Measurements from ENCODE around the gene P2RY2. TPM values are rescaled to one million over a fixed set of nuclear protein-coding genes. Genes with fewer than 3 reads are reported as not detected.
"Not testable (repeated sequence)": the region's sequence is repeated elsewhere in the genome, so short reads cannot be mapped to it uniquely, and the experiment has no call there.

The P2RY2 gene
- total and polyA plus RNA-seq, 8 donors, result 0.81 to 13.3 (median 1.3) TPM; not detected in 3

DNA sequence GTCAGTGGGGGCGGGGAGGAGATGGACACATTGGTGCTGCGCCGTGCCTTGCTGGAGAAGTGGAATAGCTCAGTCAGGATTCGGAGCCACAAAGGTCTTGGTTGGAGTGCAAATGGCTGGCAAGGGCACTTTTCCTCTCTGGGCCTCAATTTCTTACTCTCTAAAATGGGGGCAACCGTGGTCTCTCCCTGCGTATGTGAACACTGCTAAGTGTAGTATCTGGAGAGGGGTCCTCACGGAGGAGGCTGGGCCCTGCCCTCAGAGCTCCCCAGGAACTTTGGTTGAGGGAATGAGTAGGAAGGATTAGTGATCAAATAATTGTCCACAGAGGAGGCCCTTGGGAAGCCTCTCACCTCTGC, 54.6 kb downstream of the P2RY2 start:
- TF ChIP-seq, protein P1, sequence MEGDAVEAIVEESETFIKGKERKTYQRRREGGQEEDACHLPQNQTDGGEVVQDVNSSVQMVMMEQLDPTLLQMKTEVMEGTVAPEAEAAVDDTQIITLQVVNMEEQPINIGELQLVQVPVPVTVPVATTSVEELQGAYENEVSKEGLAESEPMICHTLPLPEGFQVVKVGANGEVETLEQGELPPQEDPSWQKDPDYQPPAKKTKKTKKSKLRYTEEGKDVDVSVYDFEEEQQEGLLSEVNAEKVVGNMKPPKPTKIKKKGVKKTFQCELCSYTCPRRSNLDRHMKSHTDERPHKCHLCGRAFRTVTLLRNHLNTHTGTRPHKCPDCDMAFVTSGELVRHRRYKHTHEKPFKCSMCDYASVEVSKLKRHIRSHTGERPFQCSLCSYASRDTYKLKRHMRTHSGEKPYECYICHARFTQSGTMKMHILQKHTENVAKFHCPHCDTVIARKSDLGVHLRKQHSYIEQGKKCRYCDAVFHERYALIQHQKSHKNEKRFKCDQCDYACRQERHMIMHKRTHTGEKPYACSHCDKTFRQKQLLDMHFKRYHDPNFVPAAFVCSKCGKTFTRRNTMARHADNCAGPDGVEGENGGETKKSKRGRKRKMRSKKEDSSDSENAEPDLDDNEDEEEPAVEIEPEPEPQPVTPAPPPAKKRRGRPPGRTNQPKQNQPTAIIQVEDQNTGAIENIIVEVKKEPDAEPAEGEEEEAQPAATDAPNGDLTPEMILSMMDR (IDR thresholded peaks at IDR 0.05), result no peak
- TF ChIP-seq POLR2A (IDR thresholded peaks at IDR 0.05) (no peak), POLR2AphosphoS5 (IDR thresholded peaks at IDR 0.05) (no peak), EP300 (IDR thresholded peaks at IDR 0.05) (no peak)
- peak overlapping the region in 2 of 5 donors; percentile 25 to 26 for H3K27ac ChIP-seq
- DNase-seq, result peak in 1 of 2 donors; percentile 15
- H3K9me3 ChIP-seq, result no peaks in the 10 kb centered on the region
- intact Hi-C loops (cut with DNase I; ENCODE audit: low total_unique reads), result no loop called here
- peaks cover 0 to 29% (median 2%) of the 10 kb centered on the region in 4 donors for H3K4me1 ChIP-seq
- 92 to 97% (median 93%) methylated on average over 6 to 7 of the region's 7 CpGs for WGBS, 5 donors
- no peaks in the 10 kb centered on the region for H3K36me3 ChIP-seq
- H3K27me3 ChIP-seq, result peaks cover 0 to 25% (median 0%) of the 10 kb centered on the region in 3 donors
- H3K4me3 ChIP-seq, result peak overlapping the region in 3 of 4 donors; percentile 3 to 21 (median 9)

DNA sequence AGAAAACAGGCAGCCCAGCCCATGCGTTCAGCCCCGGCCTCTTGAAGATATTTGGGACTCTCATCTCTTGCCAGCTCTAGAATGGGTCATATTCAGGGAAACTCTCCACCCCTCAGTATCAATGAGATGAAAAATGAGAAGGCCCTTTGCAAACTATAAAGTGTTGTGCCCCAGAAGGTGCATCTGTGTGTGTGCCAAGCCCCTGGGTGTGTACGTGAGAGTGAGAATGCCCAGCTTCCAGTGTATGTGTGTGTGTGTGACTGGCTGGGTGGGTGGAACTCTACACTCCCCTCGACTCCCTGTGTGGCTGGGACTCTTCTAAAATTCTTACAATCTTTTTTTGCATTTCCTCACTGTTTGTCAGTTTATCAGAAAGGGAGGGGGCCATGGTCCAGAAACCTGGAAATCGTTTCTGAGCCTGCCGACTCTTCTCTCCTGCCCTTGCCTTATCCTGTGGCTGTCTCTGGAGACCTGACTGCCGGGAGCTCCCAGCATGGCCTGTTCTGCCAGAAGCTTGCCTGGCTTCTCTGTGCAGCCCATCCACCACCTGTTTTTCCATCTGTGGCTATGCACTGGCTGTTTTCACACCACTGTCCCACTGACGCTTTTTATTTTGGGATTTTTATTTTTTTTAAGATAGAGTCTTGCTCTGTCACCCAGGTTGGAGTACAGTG, 55.3 kb downstream of the P2RY2 start:
- Histone ChIP-seq H3K4me3 (peak overlapping the region in 2 of 4 donors; percentile 9 to 21), H3K4me1 (peaks cover 0 to 29% (median 2%) of the 10 kb centered on the region in 4 donors), H3K27ac (no peak overlapping the region), H3K36me3 (no peaks in the 10 kb centered on the region), H3K9me3 (no peaks in the 10 kb centered on the region), H3K27me3 (peaks cover 0 to 25% (median 0%) of the 10 kb centered on the region in 3 donors)
- WGBS, 5 donors, result 63 to 74% (median 65%) methylated on average over 8 of the region's 8 CpGs
- peak in 1 of 2 donors; percentile 15 for DNase-seq
- TF ChIP-seq POLR2A (IDR thresholded peaks at IDR 0.05), result no peak
- no peak for TF ChIP-seq POLR2AphosphoS5 (IDR thresholded peaks at IDR 0.05)
- TF ChIP-seq EP300 (IDR thresholded peaks at IDR 0.05), result no peak
- TF ChIP-seq, protein P1 (IDR thresholded peaks at IDR 0.05), result no peak
- intact Hi-C loops (cut with DNase I; ENCODE audit: low total_unique reads), result no loop called here

DNA sequence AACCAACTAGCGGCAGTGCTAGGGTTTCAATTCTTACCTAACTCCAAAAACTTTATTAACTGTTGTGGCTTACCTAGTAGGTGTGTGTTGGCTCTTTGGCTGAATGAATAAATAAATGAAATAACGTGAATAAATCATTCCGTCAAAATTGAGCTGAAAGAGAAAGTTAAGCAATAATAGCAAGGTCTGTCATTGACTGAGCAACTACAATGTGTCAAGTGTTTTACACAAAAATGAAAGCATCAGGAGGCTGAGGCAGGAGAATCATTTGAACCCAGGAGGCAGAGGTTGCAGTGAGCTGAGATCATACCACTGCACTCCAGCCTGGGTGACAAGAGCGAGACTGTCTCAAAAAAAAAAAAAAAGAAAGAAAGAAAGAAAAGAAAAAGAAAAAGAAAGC, 56.1 kb downstream of the P2RY2 start:
- H3K36me3 ChIP-seq; H3K4me3 ChIP-seq; intact Hi-C loops (cut with DNase I; ENCODE audit: low total_unique reads); DNase-seq; H3K9me3 ChIP-seq; H3K27ac ChIP-seq: not testable (repeated sequence)
- Histone ChIP-seq H3K27me3 (peaks cover 0 to 18% (median 0%) of the 10 kb centered on the region in 3 donors), H3K4me1 (peaks cover 0 to 28% (median 2%) of the 10 kb centered on the region in 4 donors)
- WGBS, 5 donors, result 80 to 95% (median 91%) methylated on average over 4 of the region's 4 CpGs

DNA sequence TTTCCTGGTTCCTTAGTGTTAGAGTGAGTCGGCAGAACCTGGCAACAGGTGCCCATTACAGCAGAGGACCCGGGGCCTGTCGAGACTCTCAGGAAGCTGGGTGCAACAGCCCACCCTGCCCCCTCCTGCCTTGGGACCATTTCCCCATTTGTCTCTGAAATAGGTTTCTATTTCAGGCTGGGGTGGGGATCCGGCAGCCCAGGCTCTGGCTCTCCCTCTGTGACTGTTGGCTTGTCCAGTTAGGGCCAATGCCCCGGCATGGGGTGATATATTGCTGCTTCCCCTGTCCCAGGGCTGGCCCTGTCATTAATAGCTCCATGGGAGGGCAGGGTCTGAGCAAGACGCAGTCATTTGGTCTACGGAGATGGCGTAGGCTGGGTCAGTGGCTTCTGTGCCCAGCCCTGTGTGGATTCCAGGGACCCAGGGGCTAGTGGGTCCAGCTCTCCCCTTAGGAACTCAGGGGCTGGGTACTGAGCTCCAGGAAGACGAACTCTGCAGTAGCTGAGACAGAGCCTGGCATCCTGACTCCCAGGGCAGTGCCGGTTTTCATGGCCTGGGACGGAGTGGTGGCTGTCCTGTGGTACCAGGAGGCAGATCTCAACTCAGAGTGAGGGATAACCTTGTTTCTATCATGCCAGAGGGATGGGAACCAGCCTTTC, 56.8 kb downstream of the P2RY2 start:
- WGBS, 5 donors, result 83 to 86% (median 83%) methylated on average over 9 to 11 of the region's 11 CpGs
- H3K27ac ChIP-seq, result peak overlapping the region in 1 of 5 donors; percentile 20
- intact Hi-C loops (cut with DNase I; ENCODE audit: low total_unique reads), result no loop called here
- DNase-seq, result no peak
- H3K9me3 ChIP-seq, result no peaks in the 10 kb centered on the region
- H3K4me1 ChIP-seq, result peaks cover 0 to 22% (median 2%) of the 10 kb centered on the region in 4 donors
- H3K36me3 ChIP-seq, result no peaks in the 10 kb centered on the region
- peak overlapping the region in 1 of 4 donors; percentile 6 for H3K4me3 ChIP-seq
- peaks cover 0 to 12% (median 0%) of the 10 kb centered on the region in 3 donors for H3K27me3 ChIP-seq
- TF ChIP-seq POLR2AphosphoS5 (IDR thresholded peaks at IDR 0.05) (no peak), POLR2A (IDR thresholded peaks at IDR 0.05) (no peak), EP300 (IDR thresholded peaks at IDR 0.05) (no peak)
- TF ChIP-seq, protein P1 (IDR thresholded peaks at IDR 0.05), result no peak
